CD4-positive, alpha-beta T cell (primary cell): ENCODE results near the gene GAREM1. TPM values are rescaled to one million over a fixed set of nuclear protein-coding genes. Genes with fewer than 3 reads are reported as not detected.

ENCODE experiments used
- ATAC-seq: fragments of 200-7000 bp; cut with Tn5 transposase; one replicate; pipeline ENCODE4 v1.10.0; 2022; ENCODE audit warnings: mild to moderate bottlenecking; ENCODE audit not compliant: poor library complexity
- CTCF ChIA-PET: fragments of 350-600 bp; sonication (Branson Sonifier 250); formaldehyde crosslinking; loops from one replicate; lab custom pipeline; 2021; ENCODE audit warnings: antibody characterized with exemption, inconsistent platforms; lab: Charles Lee
- POLR2A ChIA-PET: fragments of 350-600 bp; sonication (Branson Sonifier 250); formaldehyde crosslinking; loops from one replicate; lab custom pipeline; 2021; ENCODE audit warnings: antibody characterized with exemption, inconsistent platforms; lab: Charles Lee
- DNase-seq, 14 experiments: peaks; one replicate each; pipeline ENCODE4 v3.0.0-alpha.2; 2013 to 2020; ENCODE audit warnings: mixed read lengths in 2 of 14
- H3K27ac ChIP-seq, 2 donors: one replicate each; pipeline versions ENCODE4 v1.5.1 to v1.7.0; 2013; ENCODE audit warnings: low read length in 2 of 2, low read depth in 1 of 2, mild to moderate bottlenecking in 1 of 2
- H3K27me3 ChIP-seq, 2 experiments: 1 replicate in 1 of 2; 2 replicates in 1 of 2; pipeline versions ENCODE4 v1.6.1 to v1.7.0; 2013; ENCODE audit warnings: low read length in 2 of 2, control low read depth in 1 of 2, mild to moderate bottlenecking in 1 of 2, moderate library complexity in 1 of 2; ENCODE audit not compliant: insufficient read depth in 2 of 2, control insufficient read depth in 1 of 2
- H3K36me3 ChIP-seq: one replicate; pipeline ENCODE4 v1.6.1; 2013; ENCODE audit warnings: low read length, control low read depth; ENCODE audit not compliant: insufficient read depth
- H3K4me1 ChIP-seq: one replicate; pipeline ENCODE4 v1.6.1; 2013; ENCODE audit warnings: low read length, control low read depth; ENCODE audit not compliant: insufficient read depth
- H3K4me3 ChIP-seq: one replicate; pipeline ENCODE4 v1.5.1; 2013; ENCODE audit warnings: mild to moderate bottlenecking, low read length, moderate library complexity
- H3K9me3 ChIP-seq, 2 experiments: 1 replicate in 1 of 2; 2 replicates in 1 of 2; pipeline versions ENCODE4 v1.6.1 to v1.7.0; 2013; ENCODE audit warnings: low read length in 2 of 2, mild to moderate bottlenecking in 2 of 2, control low read depth in 1 of 2, moderate library complexity in 1 of 2; ENCODE audit not compliant: control insufficient read depth in 1 of 2, insufficient read depth in 1 of 2
- H3K27ac Mint-ChIP-seq: one replicate; pipeline ENCODE4 v1.8.0; 2020; ENCODE audit warnings: mixed read lengths
- H3K27me3 Mint-ChIP-seq: one replicate; pipeline ENCODE4 v1.8.0; 2021; ENCODE audit warnings: mixed read lengths
- H3K36me3 Mint-ChIP-seq: one replicate; pipeline ENCODE4 v1.8.0; 2021; ENCODE audit warnings: low read depth, mixed read lengths
- H3K4me1 Mint-ChIP-seq: one replicate; pipeline ENCODE4 v1.8.0; 2021; ENCODE audit warnings: low read depth, mixed read lengths
- H3K4me3 Mint-ChIP-seq: one replicate; pipeline ENCODE4 v1.8.0; 2020; ENCODE audit warnings: mild to moderate bottlenecking, mixed read lengths
- H3K9me3 Mint-ChIP-seq: one replicate; pipeline ENCODE4 v1.8.0; 2020; ENCODE audit warnings: mixed read lengths
- CTCF ChIP-seq: fragments of 200-600 bp; IDR thresholded peaks from one replicate; pipeline ENCODE4 v1.8.0; 2022; ENCODE audit warnings: antibody characterized with exemption, mild to moderate bottlenecking
- intact Hi-C, 2 experiments: fragments of 100-400 bp; cut with DNase I in 1 of 2; cut with micrococcal nuclease in 1 of 2; formaldehyde crosslinking; loops; one replicate each; pipeline versions ENCODE4 v1.15.1 to v1.9.0; 2023 to 2025; cut with DNase I, micrococcal nuclease
- total RNA-seq, 174 experiments: library from RNA in 2 of 174; stranded (reverse) in 2 of 174; gene quantifications; one replicate each; pipeline ENCODE4 v1.2.3 and lab custom pipeline; 2021 to 2026

Gene GAREM1
- total RNA-seq, 2 experiments from 2014 or later: 0.14 to 0.34 TPM

DNA sequence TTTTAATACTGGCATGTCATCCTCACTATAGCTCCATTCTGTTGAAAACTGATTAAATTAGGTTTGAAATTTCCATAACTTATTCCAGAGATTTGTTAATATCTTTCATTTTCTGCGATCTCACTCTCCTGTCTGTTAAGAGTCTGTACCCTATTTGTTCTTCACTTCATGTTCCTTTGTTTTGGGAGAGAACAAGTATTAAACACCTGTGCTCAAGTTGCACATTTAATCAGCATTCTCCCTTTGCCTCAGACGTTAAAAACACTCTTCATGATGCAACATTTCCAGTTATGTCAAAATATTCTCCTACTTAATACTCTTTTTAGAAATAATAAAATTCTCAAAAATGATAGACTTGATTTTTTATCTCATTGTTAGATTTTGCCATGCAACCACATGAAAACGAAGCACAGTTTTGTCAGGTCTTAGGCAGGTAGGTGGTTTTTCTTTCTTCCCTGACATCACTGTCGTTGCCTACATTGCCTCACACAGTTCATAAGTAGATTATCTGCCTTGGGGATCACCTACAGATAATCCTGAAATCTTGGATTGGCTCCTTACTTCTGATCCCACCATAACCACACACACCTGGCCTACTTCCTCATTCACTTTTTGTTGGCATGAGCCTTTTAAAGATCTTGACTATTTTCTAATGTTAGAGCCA lies 109.9 kb downstream of the GAREM1 start:
- H3K36me3 ChIP-seq: no peaks in the 10 kb centered on the region
- H3K27me3 ChIP-seq: no peaks in the 10 kb centered on the region
- H3K27ac ChIP-seq: no peak overlapping the region
- H3K4me3 Mint-ChIP-seq: no peak overlapping the region
- no peak overlapping the region for H3K4me3 ChIP-seq
- no peak overlapping the region for H3K27ac Mint-ChIP-seq
- no peak for ATAC-seq
- ChIA-PET POLR2A (no interaction called here), CTCF (no interaction called here)
- no peaks in the 10 kb centered on the region for H3K36me3 Mint-ChIP-seq
- no peaks in the 10 kb centered on the region for H3K4me1 Mint-ChIP-seq
- H3K27me3 Mint-ChIP-seq: peaks cover 13% of the 10 kb centered on the region
- intact Hi-C loops: no loop called here
- DNase-seq: no peak
- TF ChIP-seq CTCF: no peak
- no peaks in the 10 kb centered on the region for H3K4me1 ChIP-seq
- no peaks in the 10 kb centered on the region for H3K9me3 Mint-ChIP-seq
- H3K9me3 ChIP-seq: no peaks in the 10 kb centered on the region

DNA sequence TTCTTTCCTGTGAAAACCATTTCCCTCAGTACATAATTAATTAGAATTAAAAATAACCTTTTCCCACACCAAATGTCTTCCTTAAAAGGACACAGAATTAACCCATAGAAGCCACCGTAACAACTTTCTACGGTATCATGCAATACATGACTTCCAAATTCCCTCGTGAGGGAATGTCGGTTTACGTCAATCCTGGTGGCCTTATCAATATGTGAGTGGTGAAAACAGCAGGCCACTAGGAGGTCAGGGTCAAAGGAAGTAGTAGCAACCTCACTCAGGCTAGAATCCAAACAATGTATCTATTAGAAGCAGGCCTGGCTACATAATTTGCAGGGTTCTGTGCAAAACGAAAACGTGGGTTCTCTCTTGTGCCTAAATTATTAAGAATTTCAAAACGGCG lies 112.2 kb downstream of the GAREM1 start:
- DNase-seq (no peak), ATAC-seq (no peak)
- Mint-ChIP-seq H3K36me3 (no peaks in the 10 kb centered on the region), H3K4me3 (no peak overlapping the region), H3K27ac (no peak overlapping the region), H3K27me3 (peaks cover 3% of the 10 kb centered on the region), H3K9me3 (no peaks in the 10 kb centered on the region), H3K4me1 (no peaks in the 10 kb centered on the region)
- Histone ChIP-seq H3K27ac (no peak overlapping the region), H3K27me3 (no peaks in the 10 kb centered on the region), H3K4me3 (no peak overlapping the region), H3K36me3 (no peaks in the 10 kb centered on the region), H3K9me3 (no peaks in the 10 kb centered on the region), H3K4me1 (no peaks in the 10 kb centered on the region)
- CTCF ChIA-PET: no interaction called here
- POLR2A ChIA-PET: no interaction called here
- intact Hi-C loops: no loop called here
- no peak for TF ChIP-seq CTCF

GRCh38 chr18:32358075-32358474 lies 112.6 kb downstream of the GAREM1 start:
- no peaks in the 10 kb centered on the region for H3K36me3 ChIP-seq
- H3K4me1 Mint-ChIP-seq: no peaks in the 10 kb centered on the region
- POLR2A ChIA-PET: no interaction called here
- intact Hi-C loops: no loop called here
- no peak overlapping the region for H3K27ac ChIP-seq
- no peaks in the 10 kb centered on the region for H3K27me3 ChIP-seq
- H3K4me1 ChIP-seq: no peaks in the 10 kb centered on the region
- no peaks in the 10 kb centered on the region for H3K9me3 ChIP-seq
- DNase-seq: no peak
- no peaks in the 10 kb centered on the region for H3K36me3 Mint-ChIP-seq
- TF ChIP-seq CTCF: no peak
- CTCF ChIA-PET: no interaction called here
- peaks cover 3% of the 10 kb centered on the region for H3K27me3 Mint-ChIP-seq
- no peak overlapping the region for H3K4me3 ChIP-seq
- ATAC-seq: no peak
- no peak overlapping the region for H3K4me3 Mint-ChIP-seq
- no peaks in the 10 kb centered on the region for H3K9me3 Mint-ChIP-seq
- H3K27ac Mint-ChIP-seq: no peak overlapping the region
